KMS-11 (cell line): ENCODE results near the gene LDLRAD3.
"Not testable (repeated sequence)": the region's sequence is repeated elsewhere in the genome, so short reads cannot be mapped to it uniquely, and the experiment has no call there.

Experiments
- H2AFZ ChIP-seq: fragments of 200-600 bp; sonication (generic); 2 replicates; pipeline ENCODE4 v1.6.1; 2016; ENCODE audit warnings: antibody characterized with exemption, mixed run types, low read depth
- H3K27ac ChIP-seq: fragments of 200-600 bp; sonication (generic); 2 replicates; pipeline ENCODE4 v1.6.1; 2016; ENCODE audit warnings: mild to moderate bottlenecking, mixed run types
- H3K27me3 ChIP-seq: fragments of 200-600 bp; sonication (generic); 2 replicates; pipeline ENCODE4 v1.6.1; 2017; ENCODE audit warnings: mild to moderate bottlenecking, low read depth, mixed run types, moderate library complexity; ENCODE audit not compliant: insufficient read depth
- H3K36me3 ChIP-seq: fragments of 200-600 bp; sonication (generic); 2 replicates; pipeline ENCODE4 v1.6.1; 2017; ENCODE audit warnings: mild to moderate bottlenecking, mixed run types; ENCODE audit not compliant: insufficient read depth
- H3K4me1 ChIP-seq: fragments of 200-600 bp; sonication (generic); 2 replicates; pipeline ENCODE4 v1.6.1; 2016; ENCODE audit warnings: mild to moderate bottlenecking, low read depth, mixed run types; ENCODE audit not compliant: poor library complexity, severe bottlenecking
- H3K4me2 ChIP-seq: fragments of 200-600 bp; sonication (generic); 2 replicates; pipeline ENCODE4 v1.7.0; 2016; ENCODE audit warnings: mild to moderate bottlenecking, mixed run types
- H3K4me3 ChIP-seq: fragments of 200-600 bp; sonication (generic); IDR thresholded peaks from 2 replicates; pipeline ENCODE4 v1.6.1; 2017; ENCODE audit warnings: low read depth, low read length, mixed read lengths; ENCODE audit not compliant: insufficient read depth
- H3K79me2 ChIP-seq: fragments of 200-600 bp; sonication (generic); 2 replicates; pipeline ENCODE4 v1.6.1; 2016; ENCODE audit warnings: low read depth, mixed run types; ENCODE audit not compliant: insufficient read depth
- H3K9ac ChIP-seq: fragments of 200-600 bp; sonication (generic); 2 replicates; pipeline ENCODE4 v1.6.1; 2016; ENCODE audit warnings: mild to moderate bottlenecking, mixed run types
- H4K20me1 ChIP-seq: fragments of 200-600 bp; sonication (generic); 2 replicates; pipeline ENCODE4 v1.6.1; 2016; ENCODE audit warnings: mild to moderate bottlenecking, mixed run types; ENCODE audit not compliant: insufficient read depth
- TF ChIP-seq, protein P1 (sequence below): fragments of 200-600 bp; sonication (generic); conservative IDR thresholded peaks from 2 replicates; pipeline ENCODE4 v1.6.1; 2017; ENCODE audit warnings: low read depth, mild to moderate bottlenecking, antibody characterized with exemption, low read length, moderate library complexity, mixed read lengths

Gene LDLRAD3

DNA sequence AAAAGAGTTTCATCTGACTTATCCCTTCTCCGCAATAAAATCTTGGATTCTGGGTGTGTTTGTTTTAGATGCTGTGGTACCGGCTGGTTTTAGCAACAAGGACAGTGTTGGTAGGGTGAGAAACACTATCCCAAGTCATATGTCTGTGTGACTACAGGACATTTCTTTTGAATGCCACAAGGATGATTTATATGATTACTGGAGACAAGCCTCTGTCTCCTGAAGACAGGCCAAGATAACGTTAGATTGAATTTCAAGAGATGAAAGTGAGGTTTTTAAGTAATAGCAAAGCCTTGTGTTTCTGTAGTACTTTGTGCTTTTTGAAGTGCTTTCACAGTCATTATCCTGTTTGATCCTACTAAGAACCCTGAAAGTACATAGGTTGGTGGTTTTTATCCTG lies 243.8 kb downstream of the LDLRAD3 start:
- Histone ChIP-seq H3K4me1 (peaks cover 11% of the 10 kb centered on the region), H3K27ac (no peak overlapping the region), H3K79me2 (no peaks in the 10 kb centered on the region), H3K9ac (no peak overlapping the region), H3K27me3 (no peaks in the 10 kb centered on the region), H4K20me1 (no peaks in the 10 kb centered on the region), H3K4me3 (no peak overlapping the region), H3K4me2 (no peak overlapping the region), H2AFZ (no peak overlapping the region), H3K36me3 (no peaks in the 10 kb centered on the region)
- TF ChIP-seq, protein P1, sequence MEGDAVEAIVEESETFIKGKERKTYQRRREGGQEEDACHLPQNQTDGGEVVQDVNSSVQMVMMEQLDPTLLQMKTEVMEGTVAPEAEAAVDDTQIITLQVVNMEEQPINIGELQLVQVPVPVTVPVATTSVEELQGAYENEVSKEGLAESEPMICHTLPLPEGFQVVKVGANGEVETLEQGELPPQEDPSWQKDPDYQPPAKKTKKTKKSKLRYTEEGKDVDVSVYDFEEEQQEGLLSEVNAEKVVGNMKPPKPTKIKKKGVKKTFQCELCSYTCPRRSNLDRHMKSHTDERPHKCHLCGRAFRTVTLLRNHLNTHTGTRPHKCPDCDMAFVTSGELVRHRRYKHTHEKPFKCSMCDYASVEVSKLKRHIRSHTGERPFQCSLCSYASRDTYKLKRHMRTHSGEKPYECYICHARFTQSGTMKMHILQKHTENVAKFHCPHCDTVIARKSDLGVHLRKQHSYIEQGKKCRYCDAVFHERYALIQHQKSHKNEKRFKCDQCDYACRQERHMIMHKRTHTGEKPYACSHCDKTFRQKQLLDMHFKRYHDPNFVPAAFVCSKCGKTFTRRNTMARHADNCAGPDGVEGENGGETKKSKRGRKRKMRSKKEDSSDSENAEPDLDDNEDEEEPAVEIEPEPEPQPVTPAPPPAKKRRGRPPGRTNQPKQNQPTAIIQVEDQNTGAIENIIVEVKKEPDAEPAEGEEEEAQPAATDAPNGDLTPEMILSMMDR, result no peak

DNA sequence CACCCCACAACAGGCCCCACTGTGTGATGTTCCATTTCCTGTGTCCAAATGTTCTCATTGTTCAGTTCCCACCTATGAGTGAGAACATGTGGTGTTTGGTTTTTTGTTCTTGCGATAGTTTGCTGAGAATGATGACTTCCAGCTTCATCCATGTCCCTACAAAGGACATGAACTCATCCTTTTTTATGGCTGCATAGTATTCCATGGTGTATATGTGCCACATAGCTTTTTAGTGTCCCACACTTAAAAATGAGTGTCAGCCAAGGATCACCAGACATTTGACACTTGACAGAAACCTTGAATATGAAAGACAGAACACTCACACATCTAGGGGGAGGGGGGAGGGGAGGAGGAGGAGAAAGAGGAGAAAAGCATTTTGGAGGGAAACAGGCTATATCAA lies 245.9 kb downstream of the LDLRAD3 start:
- not testable (repeated sequence) for H2AFZ ChIP-seq, H3K27ac ChIP-seq, H3K27me3 ChIP-seq, H3K4me3 ChIP-seq, H4K20me1 ChIP-seq, H3K9ac ChIP-seq, H3K36me3 ChIP-seq, H3K4me2 ChIP-seq, H3K79me2 ChIP-seq
- H3K4me1 ChIP-seq, result peaks cover 32% of the 10 kb centered on the region

DNA sequence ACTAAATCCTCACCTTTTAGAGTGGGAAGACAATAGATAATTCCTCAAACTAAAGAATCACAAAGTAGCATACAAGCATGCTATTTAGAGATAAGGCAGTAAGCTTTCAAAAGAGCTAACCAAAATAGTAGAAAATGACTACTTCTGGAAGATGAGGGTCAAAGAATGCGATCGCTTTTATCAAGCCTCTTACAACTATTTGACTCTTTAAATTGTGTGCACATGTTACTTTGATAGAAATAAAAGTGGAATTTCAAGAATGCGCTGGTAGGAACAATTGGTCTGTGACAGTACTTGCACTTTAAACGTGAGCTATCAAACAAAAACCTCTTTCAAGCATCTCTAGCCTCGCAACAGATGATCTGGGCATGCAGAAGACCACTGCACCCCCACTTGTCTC lies 248.1 kb downstream of the LDLRAD3 start:
- TF ChIP-seq, protein P1, result no peak
- H3K9ac ChIP-seq, result no peak overlapping the region
- peaks cover 33% of the 10 kb centered on the region for H3K4me1 ChIP-seq
- H4K20me1 ChIP-seq, result no peaks in the 10 kb centered on the region
- H3K79me2 ChIP-seq, result no peaks in the 10 kb centered on the region
- no peaks in the 10 kb centered on the region for H3K27me3 ChIP-seq
- H3K36me3 ChIP-seq, result no peaks in the 10 kb centered on the region
- H3K4me2 ChIP-seq, result peak overlapping the region; percentile 47; the same call in 1 of the 2 replicates
- no peak overlapping the region for H3K4me3 ChIP-seq
- H2AFZ ChIP-seq, result no peak overlapping the region
- H3K27ac ChIP-seq, result peak overlapping the region; percentile 59; the same call in 1 of the 2 replicates

DNA sequence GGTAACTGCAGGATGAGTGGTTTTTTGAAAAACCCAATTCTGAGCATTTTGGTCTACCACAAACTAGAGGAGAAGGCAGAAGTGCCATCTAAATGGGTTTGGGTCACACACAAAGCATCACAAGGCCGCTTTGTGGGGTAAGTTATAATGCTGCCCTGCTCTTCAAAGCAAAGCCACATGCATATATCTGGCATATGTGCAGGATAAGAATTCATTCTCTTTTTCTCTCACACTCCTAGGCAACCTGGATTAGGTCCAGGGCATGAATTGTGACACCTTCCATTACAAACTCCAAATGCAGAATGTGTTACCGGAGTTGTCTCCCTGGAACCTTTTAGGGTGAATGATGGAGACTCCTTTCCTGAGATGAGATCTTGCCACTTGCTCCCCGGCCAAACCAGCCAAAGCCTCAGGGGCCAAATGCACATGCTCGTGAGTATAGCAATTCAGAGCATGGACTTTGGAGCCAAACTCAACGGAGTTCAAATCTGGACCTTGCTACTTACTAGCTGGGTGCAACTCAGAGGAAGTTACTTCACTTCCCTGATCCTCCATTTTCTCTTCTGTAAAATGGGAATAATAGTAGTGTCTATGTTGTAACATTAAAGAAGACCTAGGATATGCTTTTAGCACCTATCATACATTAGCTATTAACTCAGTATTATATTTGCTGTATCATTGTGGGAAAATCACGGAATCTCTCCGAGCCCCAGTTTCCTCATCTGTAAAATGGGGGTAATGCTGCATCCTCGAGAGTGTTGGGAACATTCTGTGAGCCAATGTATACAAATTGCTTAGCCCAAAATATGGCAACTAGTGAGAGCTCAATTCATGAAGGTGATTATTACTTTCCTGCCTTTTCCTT lies 248.8 kb downstream of the LDLRAD3 start:
- Histone ChIP-seq H3K4me3 (no peak overlapping the region), H3K4me1 (peaks cover 33% of the 10 kb centered on the region), H3K9ac (no peak overlapping the region; the same call in 1 of the 2 replicates), H2AFZ (no peak overlapping the region), H3K27ac (peak overlapping the region; percentile 59; the same call in 1 of the 2 replicates), H3K79me2 (no peaks in the 10 kb centered on the region), H3K36me3 (no peaks in the 10 kb centered on the region), H3K27me3 (no peaks in the 10 kb centered on the region), H4K20me1 (no peaks in the 10 kb centered on the region), H3K4me2 (peak overlapping the region; percentile 47)
- TF ChIP-seq, protein P1, result no peak

DNA sequence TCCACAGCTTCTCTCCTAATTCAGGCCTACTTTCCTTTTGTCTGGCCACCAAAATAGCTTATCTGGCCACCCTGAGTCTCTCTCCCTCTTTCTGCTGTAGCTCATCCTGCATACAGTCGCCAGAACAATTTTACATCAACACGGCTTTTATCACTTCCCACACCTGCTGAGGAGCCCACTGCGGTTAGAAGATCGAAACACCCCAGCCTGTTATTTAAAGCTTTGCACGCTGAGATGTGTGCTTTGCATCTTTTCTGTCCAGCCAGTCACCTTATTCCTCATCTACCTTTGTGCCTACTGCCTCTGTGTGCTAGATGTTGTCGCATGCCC lies 249.4 kb downstream of the LDLRAD3 start:
- H3K27me3 ChIP-seq, result no peaks in the 10 kb centered on the region
- no peaks in the 10 kb centered on the region for H3K79me2 ChIP-seq
- H3K4me1 ChIP-seq, result peaks cover 33% of the 10 kb centered on the region
- H3K4me2 ChIP-seq, result peak overlapping the region; percentile 47
- H3K9ac ChIP-seq, result no peak overlapping the region; the same call in 1 of the 2 replicates
- no peaks in the 10 kb centered on the region for H4K20me1 ChIP-seq
- TF ChIP-seq, protein P1, result no peak
- H3K27ac ChIP-seq, result peak overlapping the region; percentile 59; the same call in 1 of the 2 replicates
- no peak overlapping the region for H2AFZ ChIP-seq
- no peak overlapping the region for H3K4me3 ChIP-seq
- no peaks in the 10 kb centered on the region for H3K36me3 ChIP-seq
